Heart left ventricle (tissue), 13 donors: ENCODE measurements around the gene MAG.

Source experiments
- CTCF ChIP-seq, 12 donors: fragments of 200-600 bp; sonication (generic) in 4 of 12; IDR thresholded peaks; one replicate each; pipeline versions ENCODE4 v1.5.0 to v1.8.0; 2018 to 2022; ENCODE audit warnings: antibody characterized with exemption in 12 of 12, mild to moderate bottlenecking in 5 of 12
- POLR2A ChIP-seq, 2 donors: fragments of 450-650 bp; IDR thresholded peaks; one replicate each; pipeline ENCODE4 v1.6.1; 2017; ENCODE audit warnings: antibody characterized with exemption in 2 of 2, mild to moderate bottlenecking in 2 of 2, moderate library complexity in 2 of 2
- donor health status: ischemic (EF 13 %, LVEDD 7.1; RV severe dilation, severe dysfunction).
- donor health status: DM: no; HTN: yes; CAD: no.
- donor health status: DM: no; HTN: no; CAD: no.
- donor health status: ischemic (EF 25% LVEDD 6.9; RV normal size, moderate dysfunction).
- donor health status: ischemic (EF 25% LVEDD 5.7; RV mildly dilated, moderate dysfunction).
- donor health status: ischemic (EF 35%, LVEDD 5.7; RV mildly dilated, moderate dysfunction).
- donor health status: nonischemic (EF 11% LVEDD 7.7; RV severe dilation, severe dysfunction).
- donor health status: DM: yes; HTN: yes; CAD: no.
- donor health status: PGD.
- donor health status: ischemic (EF 29% LVEDD 5.4; RV normal size, mild dysfunction).
- donor health status: nonischemic (EF 23%, LVEDD 6.1; RV moderate dilation, normal function).

DNA sequence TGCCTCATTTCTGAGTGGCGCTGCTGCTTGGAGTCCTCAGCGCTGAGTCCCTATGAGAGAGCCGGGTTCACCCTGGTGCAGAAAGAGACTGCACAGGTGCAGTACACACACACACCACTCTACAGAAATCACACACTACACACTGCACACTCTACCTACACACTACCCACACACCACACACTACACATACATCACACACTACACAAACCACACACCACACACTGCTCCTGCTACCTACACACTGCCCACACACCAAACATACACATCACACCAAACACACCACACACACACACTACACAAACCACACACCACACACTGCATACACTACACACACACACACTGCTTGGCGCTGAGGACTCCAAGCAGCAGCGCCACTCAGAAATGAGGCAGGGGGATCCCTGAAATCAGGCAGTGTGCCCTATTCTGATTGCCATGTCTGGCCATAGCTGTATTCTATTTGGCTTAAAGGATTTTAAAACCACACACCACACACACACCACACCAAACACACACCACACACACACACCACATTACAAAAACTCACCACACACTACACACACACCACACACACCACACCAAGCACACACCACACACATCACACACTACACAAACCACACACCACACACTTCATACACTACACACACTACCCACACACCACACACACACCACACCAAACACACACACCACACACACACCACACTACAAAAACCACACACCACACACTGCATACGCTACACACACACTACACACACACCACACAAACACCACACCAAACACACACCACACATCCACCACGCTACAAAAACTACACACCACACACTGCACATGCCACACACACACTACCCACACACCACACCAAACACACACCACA is 4.9 kb downstream of the MAG start:
- no peak for TF ChIP-seq CTCF (IDR thresholded peaks at IDR 0.05)
- no peak for TF ChIP-seq POLR2A (IDR thresholded peaks at IDR 0.05)
